Endodermal cell (in vitro differentiated cells): Measurements from ENCODE around the gene AMOTL2. TPM values are rescaled to one million over a fixed set of nuclear protein-coding genes. Genes with fewer than 3 reads are reported as not detected.

Source experiments
- DNase-seq: peaks from one replicate; pipeline ENCODE4 v3.0.0-alpha.2; 2017
- H3K27ac ChIP-seq: 2 replicates; pipeline ENCODE4 v1.5.1; 2013; ENCODE audit warnings: mild to moderate bottlenecking, low read depth, low read length, moderate library complexity
- H3K27me3 ChIP-seq: 2 replicates; pipeline ENCODE4 v1.6.1; 2013; ENCODE audit warnings: mild to moderate bottlenecking, low read length, moderate library complexity; ENCODE audit not compliant: insufficient read depth, control insufficient read depth, poor library complexity, severe bottlenecking
- H3K36me3 ChIP-seq: 2 replicates; pipeline ENCODE4 v1.7.0; 2013; ENCODE audit warnings: mild to moderate bottlenecking, low read length, moderate library complexity; ENCODE audit not compliant: control insufficient read depth, insufficient read depth
- H3K4me1 ChIP-seq: one replicate; pipeline ENCODE4 v1.7.0; 2013; ENCODE audit warnings: low read length; ENCODE audit not compliant: control insufficient read depth, insufficient read depth
- H3K4me3 ChIP-seq: 2 replicates; pipeline ENCODE4 v1.5.1; 2013; ENCODE audit warnings: mild to moderate bottlenecking, low read length, moderate library complexity
- H3K9ac ChIP-seq: 2 replicates; pipeline ENCODE4 v1.6.1; 2013; ENCODE audit warnings: mild to moderate bottlenecking, low read length, moderate library complexity; ENCODE audit not compliant: poor library complexity, severe bottlenecking; ENCODE audit errors: extremely low read depth
- H3K9me3 ChIP-seq: 2 replicates; pipeline ENCODE4 v1.6.1; 2013; ENCODE audit warnings: mild to moderate bottlenecking, low read length, moderate library complexity; ENCODE audit not compliant: control insufficient read depth
- H3K27ac Mint-ChIP-seq: 2 replicates; pipeline ENCODE4 v1.8.0; 2020; ENCODE audit warnings: mixed read lengths
- H3K27me3 Mint-ChIP-seq: 2 replicates; pipeline ENCODE4 v1.8.0; 2021; ENCODE audit warnings: mild to moderate bottlenecking, mixed read lengths; ENCODE audit not compliant: insufficient read depth
- H3K36me3 Mint-ChIP-seq: 2 replicates; pipeline ENCODE4 v1.8.0; 2020; ENCODE audit warnings: low read depth, mixed read lengths
- H3K4me1 Mint-ChIP-seq: 2 replicates; pipeline ENCODE4 v1.8.0; 2020; ENCODE audit warnings: mixed read lengths
- H3K4me3 Mint-ChIP-seq: 2 replicates; pipeline ENCODE4 v1.8.0; 2020; ENCODE audit warnings: mild to moderate bottlenecking, moderate library complexity, mixed read lengths
- H3K9me3 Mint-ChIP-seq: 2 replicates; pipeline ENCODE4 v1.8.0; 2020; ENCODE audit warnings: mild to moderate bottlenecking, mixed read lengths
- WGBS, 2 experiments: methylation state at CpG; one replicate each; pipeline versions ENCODE4 v1.1.5 to v1.1.7; 2013; ENCODE audit warnings: missing lambda C conversion rate in 2 of 2, mixed read lengths in 1 of 2; ENCODE audit not compliant: insufficient coverage in 1 of 2, insufficient read length in 1 of 2; 5-methylcytosine and 5-hydroxymethylcytosine counted together
- total RNA-seq, 2 donors: library from RNA; stranded (reverse); fragmentation: NEBNext Ultra II Directional in 1 of 2; extraction: Animal tissue kit (Norgen Biotek cat#: 25700) in 1 of 2; gene quantifications; 2 replicates in 1 of 2; 3 replicates in 1 of 2; pipeline ENCODE4 v1.2.1, GENCODE V29; 2021
- TF ChIP-seq, protein P1 (sequence below): fragments of 200-600 bp; sonication (generic); conservative IDR thresholded peaks from 2 replicates; pipeline ENCODE4 v1.5.0; 2021; ENCODE audit warnings: antibody characterized with exemption, mild to moderate bottlenecking

The AMOTL2 gene
- total RNA-seq, 2 donors from 2014 or later, result 109 to 153 TPM

DNA sequence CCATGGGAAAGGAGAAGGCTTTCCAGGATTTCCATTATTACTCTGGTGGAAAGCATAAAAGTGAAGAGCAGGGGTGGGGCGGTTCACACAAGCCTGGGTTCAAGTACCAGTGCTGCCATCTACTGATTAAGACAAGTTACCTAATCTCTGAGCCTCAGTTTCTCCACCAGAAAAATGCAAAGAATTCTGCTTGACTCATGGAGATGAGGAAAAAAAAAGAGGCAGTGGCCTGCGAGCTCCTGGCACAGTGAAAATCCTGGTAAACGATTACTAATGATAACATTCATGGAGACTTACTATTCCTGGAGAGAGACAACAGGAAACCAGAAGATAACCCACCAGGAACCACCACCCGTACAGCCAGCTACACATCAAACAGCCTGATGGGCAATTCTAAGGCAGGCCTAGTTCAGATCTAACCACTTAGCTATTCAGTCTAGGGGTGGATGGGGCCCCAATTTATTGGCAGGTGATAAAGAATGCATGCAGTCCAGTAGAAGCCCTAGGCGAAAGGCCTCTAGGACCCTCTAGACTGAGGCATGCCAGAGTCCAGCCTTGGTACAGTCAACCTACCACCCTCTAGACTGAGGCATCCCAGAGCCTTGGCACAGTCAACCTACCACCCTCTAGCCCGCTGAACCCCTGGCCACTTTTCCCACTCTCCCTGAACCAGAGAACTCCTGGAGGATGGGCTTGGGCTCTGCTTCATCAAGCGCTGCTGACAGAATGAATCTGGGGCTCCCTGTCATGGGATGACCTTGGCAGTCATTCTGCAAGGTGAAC, 2.5 kb downstream of the AMOTL2 start:
- Histone ChIP-seq H3K27ac (peak overlapping the region; percentile 16), H3K9ac (peak overlapping the region; percentile 100), H3K36me3 (peaks cover 50% of the 10 kb centered on the region), H3K9me3 (no peaks in the 10 kb centered on the region), H3K4me1 (peaks cover 49% of the 10 kb centered on the region), H3K4me3 (peak overlapping the region; percentile 88), H3K27me3 (no peaks in the 10 kb centered on the region)
- Mint-ChIP-seq H3K27ac (peak overlapping the region; percentile 96), H3K36me3 (peaks cover 54% of the 10 kb centered on the region), H3K9me3 (no peaks in the 10 kb centered on the region), H3K4me3 (peak overlapping the region; percentile 93), H3K4me1 (peaks cover 63% of the 10 kb centered on the region), H3K27me3 (peaks cover 10% of the 10 kb centered on the region)
- peak; percentile 65 for DNase-seq
- TF ChIP-seq, protein P1, sequence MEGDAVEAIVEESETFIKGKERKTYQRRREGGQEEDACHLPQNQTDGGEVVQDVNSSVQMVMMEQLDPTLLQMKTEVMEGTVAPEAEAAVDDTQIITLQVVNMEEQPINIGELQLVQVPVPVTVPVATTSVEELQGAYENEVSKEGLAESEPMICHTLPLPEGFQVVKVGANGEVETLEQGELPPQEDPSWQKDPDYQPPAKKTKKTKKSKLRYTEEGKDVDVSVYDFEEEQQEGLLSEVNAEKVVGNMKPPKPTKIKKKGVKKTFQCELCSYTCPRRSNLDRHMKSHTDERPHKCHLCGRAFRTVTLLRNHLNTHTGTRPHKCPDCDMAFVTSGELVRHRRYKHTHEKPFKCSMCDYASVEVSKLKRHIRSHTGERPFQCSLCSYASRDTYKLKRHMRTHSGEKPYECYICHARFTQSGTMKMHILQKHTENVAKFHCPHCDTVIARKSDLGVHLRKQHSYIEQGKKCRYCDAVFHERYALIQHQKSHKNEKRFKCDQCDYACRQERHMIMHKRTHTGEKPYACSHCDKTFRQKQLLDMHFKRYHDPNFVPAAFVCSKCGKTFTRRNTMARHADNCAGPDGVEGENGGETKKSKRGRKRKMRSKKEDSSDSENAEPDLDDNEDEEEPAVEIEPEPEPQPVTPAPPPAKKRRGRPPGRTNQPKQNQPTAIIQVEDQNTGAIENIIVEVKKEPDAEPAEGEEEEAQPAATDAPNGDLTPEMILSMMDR, result peak; percentile 44
- WGBS, 2 experiments, result 53 to 74% methylated on average over 4 to 7 of the region's 7 CpGs

DNA sequence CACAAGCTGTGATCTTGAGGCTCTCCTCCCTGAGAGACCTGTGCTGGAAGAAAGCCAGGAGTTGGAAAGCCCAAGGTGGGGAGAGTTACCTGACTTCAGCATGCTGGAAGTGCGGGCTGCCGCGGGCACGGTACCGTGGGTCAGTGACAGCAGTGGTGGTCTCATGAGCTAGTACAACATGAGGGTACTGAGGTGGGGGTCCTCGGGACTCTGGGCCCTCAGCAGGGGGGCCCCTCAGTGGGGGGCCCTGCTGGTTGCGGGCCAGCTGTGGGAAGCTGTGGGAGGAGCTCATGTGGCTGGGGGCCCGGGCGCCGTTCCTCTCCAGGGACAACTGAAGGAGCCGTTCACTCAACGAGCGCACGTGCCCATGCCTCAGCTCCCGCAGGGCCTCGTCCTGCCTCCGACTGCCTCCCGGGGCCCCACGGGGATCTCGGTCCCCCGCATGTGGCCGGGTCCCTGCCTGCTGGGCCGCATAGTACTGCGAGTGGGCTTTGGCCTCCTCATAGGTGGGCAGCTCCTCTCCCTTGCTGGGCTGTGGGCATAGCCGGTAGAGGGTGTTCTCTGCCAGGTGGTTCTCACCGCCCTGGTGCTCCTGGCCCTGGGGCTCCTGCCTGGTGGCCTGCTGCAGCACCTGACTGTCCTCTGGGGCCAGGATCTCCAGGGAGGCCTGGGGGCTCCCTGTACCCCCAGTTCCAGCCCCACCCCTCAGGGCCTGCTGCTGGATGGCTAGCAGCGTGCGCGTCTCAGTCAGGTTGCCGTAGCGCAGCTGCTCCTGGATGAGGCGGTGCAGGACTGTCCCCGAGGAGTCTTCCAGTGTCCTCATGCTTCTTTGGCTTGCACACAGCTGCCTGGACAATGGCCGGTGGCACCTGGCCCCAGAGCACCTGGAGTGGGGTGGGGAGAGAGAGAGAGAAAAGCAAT, 3.4 kb downstream of the AMOTL2 start:
- Histone ChIP-seq H3K36me3 (peaks cover 59% of the 10 kb centered on the region), H3K4me1 (peaks cover 58% of the 10 kb centered on the region), H3K4me3 (peak overlapping the region; percentile 88), H3K27me3 (no peaks in the 10 kb centered on the region), H3K27ac (no peak overlapping the region), H3K9me3 (no peaks in the 10 kb centered on the region), H3K9ac (peak overlapping the region; percentile 100)
- Mint-ChIP-seq H3K36me3 (peaks cover 62% of the 10 kb centered on the region), H3K9me3 (no peaks in the 10 kb centered on the region), H3K27ac (peak overlapping the region; percentile 96), H3K4me1 (peaks cover 61% of the 10 kb centered on the region), H3K27me3 (peaks cover 1% of the 10 kb centered on the region), H3K4me3 (peak overlapping the region; percentile 93)
- TF ChIP-seq, protein P1, result no peak
- DNase-seq, result peak; percentile 67
- WGBS, 2 experiments, result 88 to 94% methylated on average over 22 to 34 of the region's 34 CpGs

DNA sequence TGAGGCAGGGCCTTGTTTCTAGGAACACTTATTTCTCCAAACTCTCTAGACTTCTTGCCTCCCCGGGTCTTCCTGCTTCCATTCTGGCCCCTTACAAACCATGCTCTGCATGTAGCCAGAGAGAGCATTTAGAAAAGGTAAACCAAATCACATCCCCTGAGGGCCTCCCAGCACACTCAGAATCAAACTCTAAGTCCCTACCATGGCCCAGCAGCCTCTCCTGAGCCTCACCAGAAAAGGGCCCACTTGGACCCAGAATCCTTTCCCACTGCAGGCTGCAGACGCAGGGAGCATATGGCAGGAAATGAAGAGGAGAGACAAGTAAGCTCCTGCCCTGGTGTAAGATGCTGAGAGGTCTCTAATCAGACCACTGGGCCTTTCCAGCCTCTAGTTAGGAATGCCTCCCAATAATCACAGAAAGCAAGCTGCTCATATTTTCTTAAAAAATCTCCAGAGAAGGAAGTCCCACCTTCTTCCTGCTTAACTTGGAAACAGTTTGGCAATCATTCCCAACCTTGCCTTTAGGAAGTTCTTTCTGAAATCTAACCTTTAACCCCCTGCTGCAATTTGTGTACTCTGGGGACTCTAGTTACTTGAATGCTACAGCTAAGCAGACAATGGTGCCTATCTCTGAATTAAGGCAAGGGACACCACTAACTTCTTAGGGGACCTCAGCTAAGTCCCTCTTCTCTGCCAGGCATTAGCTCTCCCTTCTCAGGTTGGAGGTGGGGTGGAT, 4.2 kb downstream of the AMOTL2 start:
- Histone ChIP-seq H3K4me3 (peak overlapping the region; percentile 24), H3K27me3 (no peaks in the 10 kb centered on the region), H3K27ac (peak overlapping the region; percentile 16), H3K4me1 (peaks cover 62% of the 10 kb centered on the region), H3K36me3 (peaks cover 67% of the 10 kb centered on the region), H3K9me3 (no peaks in the 10 kb centered on the region), H3K9ac (peak overlapping the region; percentile 16)
- H3K36me3 Mint-ChIP-seq, result peaks cover 71% of the 10 kb centered on the region
- peak overlapping the region; percentile 25 for H3K4me3 Mint-ChIP-seq
- TF ChIP-seq, protein P1, result no peak
- H3K4me1 Mint-ChIP-seq, result peaks cover 61% of the 10 kb centered on the region
- peak; percentile 51 for DNase-seq
- H3K27ac Mint-ChIP-seq, result peak overlapping the region; percentile 77
- H3K27me3 Mint-ChIP-seq, result no peaks in the 10 kb centered on the region
- WGBS, 2 experiments, result 94 to 98% methylated on average over 2 of the region's 2 CpGs
- no peaks in the 10 kb centered on the region for H3K9me3 Mint-ChIP-seq
